Measurements from ENCODE around the gene HERC2. TPM values are rescaled to one million over a fixed set of nuclear protein-coding genes. Genes with fewer than 3 reads are reported as not detected.
A peak's percentile ranks its signal among the peaks of the same experiment; 100 is the strongest.

Gene HERC2
- total and polyA plus RNA-seq, 9 donors = 33.3 to 83.3 (median 48.9) TPM

DNA sequence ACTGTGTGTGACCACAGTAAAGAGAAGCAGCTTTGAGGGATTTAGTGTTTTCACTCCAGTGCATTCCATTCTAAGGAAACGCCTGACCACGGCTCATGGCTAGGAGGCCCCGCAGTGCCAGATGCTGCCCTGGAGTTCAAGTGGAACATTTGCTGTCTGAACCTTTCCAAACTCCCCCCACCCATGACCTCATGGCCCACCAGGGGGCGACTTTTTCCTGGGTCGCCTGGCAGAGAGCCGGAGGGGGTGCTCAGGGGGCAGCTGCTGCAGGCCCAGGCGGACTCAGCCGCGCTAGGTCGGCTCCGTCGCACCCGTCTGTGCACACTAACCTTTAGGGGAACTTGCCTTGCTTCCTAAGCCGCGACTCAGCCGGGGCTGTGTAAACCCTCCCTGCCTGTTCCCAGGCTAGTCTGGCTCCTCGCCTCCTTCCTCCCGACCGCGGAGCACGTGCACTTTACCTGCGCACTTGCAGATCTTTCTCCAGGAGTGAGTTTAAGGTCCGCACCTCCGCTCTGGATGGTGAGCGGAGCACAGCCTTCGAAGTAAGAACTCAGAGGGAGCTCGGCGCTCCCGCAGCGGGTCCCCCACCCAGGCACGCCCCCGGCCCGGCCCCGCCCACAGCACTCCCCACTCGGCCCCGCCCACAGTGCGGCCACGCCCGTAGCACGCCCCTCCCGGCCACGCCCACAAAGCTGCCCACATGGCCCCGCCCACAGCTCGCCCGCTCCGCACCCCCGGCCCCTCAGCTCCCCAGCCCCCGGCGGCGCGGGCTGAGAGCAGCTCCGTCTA, 223.0 kb downstream of the HERC2 start, which contains the start of gene OCA2:
Gene OCA2, minus strand, starts transcription at position 550 of the 789 bp plus-strand sequence. CDS start 17,441 bp downstream, outside the sequence.
- peaks cover 18% of the 10 kb centered on the region for H3K4me1 ChIP-seq (ENCODE audit: insufficient read depth)
- 3 to 10% (median 5%) methylated on average over 43 to 52 of the region's 52 CpGs for WGBS, 3 donors
- intact Hi-C loops (cut with DNase I) = no loop called here
- no peaks in the 10 kb centered on the region for H3K9me3 ChIP-seq
- TF ChIP-seq, protein P1, sequence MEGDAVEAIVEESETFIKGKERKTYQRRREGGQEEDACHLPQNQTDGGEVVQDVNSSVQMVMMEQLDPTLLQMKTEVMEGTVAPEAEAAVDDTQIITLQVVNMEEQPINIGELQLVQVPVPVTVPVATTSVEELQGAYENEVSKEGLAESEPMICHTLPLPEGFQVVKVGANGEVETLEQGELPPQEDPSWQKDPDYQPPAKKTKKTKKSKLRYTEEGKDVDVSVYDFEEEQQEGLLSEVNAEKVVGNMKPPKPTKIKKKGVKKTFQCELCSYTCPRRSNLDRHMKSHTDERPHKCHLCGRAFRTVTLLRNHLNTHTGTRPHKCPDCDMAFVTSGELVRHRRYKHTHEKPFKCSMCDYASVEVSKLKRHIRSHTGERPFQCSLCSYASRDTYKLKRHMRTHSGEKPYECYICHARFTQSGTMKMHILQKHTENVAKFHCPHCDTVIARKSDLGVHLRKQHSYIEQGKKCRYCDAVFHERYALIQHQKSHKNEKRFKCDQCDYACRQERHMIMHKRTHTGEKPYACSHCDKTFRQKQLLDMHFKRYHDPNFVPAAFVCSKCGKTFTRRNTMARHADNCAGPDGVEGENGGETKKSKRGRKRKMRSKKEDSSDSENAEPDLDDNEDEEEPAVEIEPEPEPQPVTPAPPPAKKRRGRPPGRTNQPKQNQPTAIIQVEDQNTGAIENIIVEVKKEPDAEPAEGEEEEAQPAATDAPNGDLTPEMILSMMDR (IDR thresholded peaks at IDR 0.05) = no peak
- TF ChIP-seq POLR2A (IDR thresholded peaks at IDR 0.05) = no peak
- TF ChIP-seq EP300 (IDR thresholded peaks at IDR 0.05) = no peak
- no peak within 1 kb of the TSS for H3K4me3 ChIP-seq
- no peak within 1 kb of the TSS for H3K27ac ChIP-seq
- DNase-seq = peak in 4 of 5 donors; percentile 46 to 76 (median 70)
- no peaks in the 10 kb centered on the region for H3K36me3 ChIP-seq
- no peaks in the 10 kb centered on the region for H3K27me3 ChIP-seq

DNA sequence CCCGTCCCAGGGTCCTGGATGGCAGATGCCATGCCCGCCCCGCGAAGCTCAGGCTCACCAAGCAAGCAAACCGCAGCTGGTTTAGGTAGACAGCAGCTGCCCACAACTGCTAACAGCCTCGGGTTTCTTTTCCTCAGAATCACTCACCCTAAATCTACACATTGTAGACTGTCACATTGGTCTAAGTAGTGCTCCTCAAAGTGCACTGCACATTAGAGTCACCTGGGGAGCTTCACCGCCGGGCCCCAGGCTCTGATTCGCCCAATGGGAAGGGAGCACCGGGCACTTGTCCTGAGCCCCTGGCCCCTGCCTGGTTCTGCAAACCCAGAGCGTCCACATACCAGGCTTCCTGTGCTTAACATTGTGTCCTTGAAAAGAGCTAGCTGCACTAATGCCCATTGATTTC, 223.6 kb downstream of the HERC2 start:
- Histone ChIP-seq H3K9me3 (no peaks in the 10 kb centered on the region), H3K27ac (no peak overlapping the region), H3K36me3 (no peaks in the 10 kb centered on the region), H3K27me3 (no peaks in the 10 kb centered on the region), H3K4me3 (no peak overlapping the region), H3K4me1 (ENCODE audit: insufficient read depth) (peaks cover 18% of the 10 kb centered on the region)
- TF ChIP-seq, protein P1 (IDR thresholded peaks at IDR 0.05) = no peak
- TF ChIP-seq EP300 (IDR thresholded peaks at IDR 0.05) (no peak), POLR2A (IDR thresholded peaks at IDR 0.05) (no peak)
- DNase-seq = no peak
- 60 to 69% (median 65%) methylated on average over 11 of the region's 11 CpGs for WGBS, 3 donors
- intact Hi-C loops (cut with DNase I) = no loop called here

DNA sequence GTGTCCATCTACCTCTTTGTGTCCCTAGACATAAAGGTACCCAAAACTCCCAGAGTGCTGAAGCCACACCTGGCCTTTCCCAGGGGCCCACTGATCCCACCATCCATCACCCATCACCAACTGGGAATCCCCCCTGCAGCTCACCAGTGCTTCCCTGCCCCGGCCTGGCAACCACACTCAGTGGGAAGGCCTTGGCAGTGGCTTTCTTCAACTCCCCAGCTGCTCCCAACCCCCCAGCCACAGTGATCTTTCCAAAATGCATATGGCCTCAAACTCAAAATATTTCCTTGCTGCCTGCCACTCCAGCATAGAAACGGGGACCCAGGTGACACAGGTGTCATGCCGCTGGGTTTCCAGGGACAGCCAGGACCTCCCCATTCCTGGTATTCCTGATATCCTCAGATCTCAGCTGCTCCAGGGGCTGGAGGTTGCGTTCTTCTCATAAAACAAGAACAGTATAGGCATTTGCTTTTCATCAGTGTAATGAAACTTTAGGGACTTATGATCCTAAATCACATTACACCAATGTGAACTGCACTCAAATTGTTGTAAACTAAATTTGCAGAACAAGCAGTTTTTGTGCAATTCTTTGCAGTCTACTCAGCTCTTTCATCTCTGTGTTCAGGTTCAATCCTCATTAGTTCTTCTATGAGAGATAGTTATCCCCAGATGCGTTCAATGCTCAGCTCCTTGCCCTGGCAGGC, 224.2 kb downstream of the HERC2 start:
- Histone ChIP-seq H3K4me3 (no peak overlapping the region), H3K36me3 (no peaks in the 10 kb centered on the region), H3K9me3 (no peaks in the 10 kb centered on the region), H3K27me3 (no peaks in the 10 kb centered on the region), H3K27ac (no peak overlapping the region), H3K4me1 (ENCODE audit: insufficient read depth) (peaks cover 18% of the 10 kb centered on the region)
- DNase-seq = no peak
- intact Hi-C loops (cut with DNase I) = no loop called here
- no peak for TF ChIP-seq POLR2A (IDR thresholded peaks at IDR 0.05)
- TF ChIP-seq EP300 (IDR thresholded peaks at IDR 0.05) = no peak
- TF ChIP-seq, protein P1 (IDR thresholded peaks at IDR 0.05) = no peak
- 85 to 89% (median 86%) methylated on average over 5 of the region's 5 CpGs for WGBS, 3 donors

DNA sequence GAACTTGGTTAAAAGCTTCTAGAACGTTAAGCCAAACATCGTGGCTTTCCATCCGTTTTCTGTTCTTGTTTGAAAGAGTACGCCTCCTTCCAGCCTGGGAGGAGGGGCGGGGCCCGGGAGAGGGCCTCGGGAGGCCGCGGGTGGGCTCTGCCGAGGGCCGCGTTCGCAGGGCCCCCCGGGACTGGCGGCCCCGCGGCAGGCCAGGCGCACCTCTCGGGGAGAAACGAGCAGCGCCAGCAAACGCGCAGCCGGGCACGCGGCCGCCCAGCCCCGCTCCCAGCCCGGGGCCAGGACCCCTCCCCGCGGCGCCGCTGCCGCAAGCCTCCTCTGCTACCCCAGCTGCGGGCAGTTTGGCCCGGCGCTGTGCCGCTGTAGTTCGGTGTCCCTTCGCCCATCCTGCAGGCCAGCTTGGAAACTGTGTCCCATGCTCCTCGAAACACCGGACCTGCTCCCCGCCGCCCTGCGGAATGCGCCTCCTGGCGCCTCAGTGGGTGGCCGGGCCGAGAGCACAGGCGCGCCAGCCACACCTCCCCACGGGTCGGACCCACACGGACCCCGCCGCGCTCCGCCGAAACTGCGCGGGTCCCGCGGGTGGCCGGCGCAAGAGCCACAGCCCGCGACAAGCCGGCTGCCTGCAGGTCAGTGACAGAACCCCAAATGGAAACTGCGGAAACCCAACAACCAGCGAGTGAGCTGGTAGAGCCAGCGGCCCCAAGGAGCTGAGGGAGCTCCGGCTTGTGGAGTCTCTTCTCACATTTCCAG, 225.1 kb downstream of the HERC2 start:
- Histone ChIP-seq H3K4me1 (ENCODE audit: insufficient read depth) (peaks cover 18% of the 10 kb centered on the region), H3K27me3 (no peaks in the 10 kb centered on the region), H3K9me3 (no peaks in the 10 kb centered on the region), H3K36me3 (no peaks in the 10 kb centered on the region), H3K4me3 (peak overlapping the region; percentile 25), H3K27ac (peak overlapping the region in 1 of 2 donors; percentile 31)
- no peak for DNase-seq
- WGBS, 3 donors = 3 to 8% (median 5%) methylated on average over 38 to 72 of the region's 72 CpGs
- TF ChIP-seq EP300 (IDR thresholded peaks at IDR 0.05) (no peak), POLR2A (IDR thresholded peaks at IDR 0.05) (no peak)
- TF ChIP-seq, protein P1 (IDR thresholded peaks at IDR 0.05) = no peak
- intact Hi-C loops (cut with DNase I) = no loop called here

Data from ovary (tissue), 9 donors.